ENCODE data around the gene TAAR8.
"Not testable (repeated sequence)": the region's sequence is repeated elsewhere in the genome, so short reads cannot be mapped to it uniquely, and the experiment has no call there.

TAAR8 gene, protein sequence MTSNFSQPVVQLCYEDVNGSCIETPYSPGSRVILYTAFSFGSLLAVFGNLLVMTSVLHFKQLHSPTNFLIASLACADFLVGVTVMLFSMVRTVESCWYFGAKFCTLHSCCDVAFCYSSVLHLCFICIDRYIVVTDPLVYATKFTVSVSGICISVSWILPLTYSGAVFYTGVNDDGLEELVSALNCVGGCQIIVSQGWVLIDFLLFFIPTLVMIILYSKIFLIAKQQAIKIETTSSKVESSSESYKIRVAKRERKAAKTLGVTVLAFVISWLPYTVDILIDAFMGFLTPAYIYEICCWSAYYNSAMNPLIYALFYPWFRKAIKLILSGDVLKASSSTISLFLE
- 0 reads per million in 2 experiments for total RNA-seq

DNA sequence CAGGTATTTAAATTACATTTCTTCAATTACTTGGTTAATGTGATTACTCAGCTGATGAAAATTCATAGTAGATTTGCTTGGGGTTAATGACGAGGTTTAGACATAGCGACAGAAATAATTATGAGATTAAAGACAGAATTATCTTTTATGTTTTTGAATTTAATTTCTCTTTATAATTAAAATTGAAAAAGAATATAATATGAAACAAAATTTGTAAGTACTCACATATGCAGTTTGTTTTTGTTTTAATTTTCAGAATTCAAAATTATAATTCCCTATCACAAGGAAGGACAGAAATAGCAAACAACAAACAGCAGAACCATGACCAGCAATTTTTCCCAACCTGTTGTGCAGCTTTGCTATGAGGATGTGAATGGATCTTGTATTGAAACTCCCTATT lies at the start of gene TAAR8:
Gene TAAR8 (plus strand): TSS at position 301 of the 400 bp plus-strand sequence. CDS start 21 bp downstream, at position 322.
- DNase-seq (ENCODE audit: low read depth): no peak

DNA sequence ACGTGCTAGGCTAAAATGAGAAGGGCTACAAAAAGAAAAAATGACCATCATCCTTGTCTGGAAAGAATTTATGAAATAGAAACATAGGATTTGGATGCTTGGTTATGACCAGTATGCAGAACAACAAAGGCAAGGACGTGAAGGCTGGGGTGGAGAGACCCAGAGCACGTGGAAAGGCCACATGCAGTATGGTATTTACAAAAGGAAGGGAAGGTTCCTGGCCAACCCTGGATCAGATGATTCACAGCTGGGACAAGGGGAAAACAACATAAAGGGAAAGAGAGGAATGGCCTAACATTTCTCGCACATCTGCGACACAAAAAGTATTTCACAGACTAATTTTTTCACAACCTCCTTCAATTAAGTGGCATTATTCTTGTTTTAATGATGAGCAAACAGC lies 47.7 kb upstream of the TAAR8 start:
- DNase-seq (ENCODE audit: low read depth): no peak

DNA sequence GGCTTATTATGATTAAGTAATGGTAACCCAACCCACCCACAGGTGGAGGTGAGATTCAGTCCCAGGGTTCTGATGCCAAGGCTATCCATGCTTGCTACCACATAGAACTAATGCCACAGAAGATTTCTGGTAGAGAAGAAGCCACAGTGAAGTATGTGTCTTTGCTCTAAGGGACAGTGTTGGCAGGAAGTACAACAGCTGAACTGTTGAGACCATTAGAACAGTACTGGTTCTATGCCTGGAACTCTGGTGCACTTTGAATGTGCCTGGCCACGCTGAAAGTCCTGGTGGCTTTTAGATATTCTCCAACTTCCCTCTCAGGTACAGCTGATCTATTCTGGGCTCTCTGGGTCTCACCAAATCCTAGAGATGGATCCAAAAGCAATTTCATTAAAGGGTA lies 47.3 kb upstream of the TAAR8 start:
- DNase-seq (ENCODE audit: low read depth): no peak

DNA sequence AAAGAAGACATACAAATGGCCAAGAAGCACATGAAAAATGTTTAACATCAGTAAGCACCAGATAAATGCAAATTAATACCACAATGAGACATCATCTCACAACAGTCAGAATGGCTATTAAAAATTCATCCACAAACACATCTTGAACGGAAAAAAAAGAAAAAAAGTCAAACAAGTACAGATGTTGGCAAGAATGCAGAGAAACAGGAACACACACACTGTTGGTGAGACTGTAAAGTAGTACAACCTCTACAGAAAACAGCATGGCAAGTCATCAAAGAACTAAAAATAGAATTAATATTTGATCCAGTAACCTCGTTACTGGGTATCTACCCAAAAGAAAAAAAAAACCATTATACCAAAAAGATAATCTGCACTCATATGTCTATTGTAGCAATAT lies 46.0 kb upstream of the TAAR8 start:
- no peak for DNase-seq (ENCODE audit: low read depth)

DNA sequence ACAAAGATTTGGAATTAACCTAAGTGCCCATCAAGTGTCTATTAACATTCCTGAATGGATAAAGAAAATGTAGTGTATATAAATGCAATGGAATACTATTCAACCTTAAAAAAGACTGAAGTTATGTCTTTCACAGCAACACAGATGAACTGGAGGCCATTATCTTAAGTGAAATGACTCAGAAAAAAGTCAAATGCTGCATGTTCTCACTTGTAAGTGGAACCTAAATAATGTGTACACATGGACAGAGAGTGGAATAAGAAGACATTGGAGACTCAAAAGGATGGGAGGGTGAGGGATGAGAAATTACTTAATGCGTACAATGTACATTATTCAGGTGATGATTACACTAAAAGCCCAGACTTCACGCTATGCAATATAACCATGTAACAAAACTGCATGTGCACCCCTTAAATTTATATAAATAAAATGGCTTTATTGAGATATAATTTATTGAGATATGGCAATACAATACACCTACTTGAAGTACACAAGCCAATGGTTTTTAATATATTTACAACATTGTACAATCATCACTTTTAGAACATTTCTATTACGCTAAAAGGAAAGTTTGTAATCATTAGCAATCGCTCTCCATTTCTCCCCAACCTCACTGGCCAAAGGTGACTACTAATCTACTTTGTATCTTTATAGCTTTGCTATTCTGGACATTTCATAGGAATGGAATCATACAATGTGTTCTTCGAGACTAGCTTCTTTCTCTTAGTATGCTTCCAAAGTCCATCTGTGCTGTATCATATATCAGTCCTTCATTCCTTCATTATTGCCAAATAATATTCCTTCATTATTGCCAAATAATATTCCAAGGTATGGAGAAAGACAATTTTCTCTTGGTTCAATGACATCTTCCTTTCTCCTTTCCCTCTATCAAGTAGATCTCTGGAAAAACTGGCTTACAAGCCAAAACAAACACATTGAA lies 45.3 kb upstream of the TAAR8 start:
- DNase-seq (ENCODE audit: low read depth): no peak

DNA sequence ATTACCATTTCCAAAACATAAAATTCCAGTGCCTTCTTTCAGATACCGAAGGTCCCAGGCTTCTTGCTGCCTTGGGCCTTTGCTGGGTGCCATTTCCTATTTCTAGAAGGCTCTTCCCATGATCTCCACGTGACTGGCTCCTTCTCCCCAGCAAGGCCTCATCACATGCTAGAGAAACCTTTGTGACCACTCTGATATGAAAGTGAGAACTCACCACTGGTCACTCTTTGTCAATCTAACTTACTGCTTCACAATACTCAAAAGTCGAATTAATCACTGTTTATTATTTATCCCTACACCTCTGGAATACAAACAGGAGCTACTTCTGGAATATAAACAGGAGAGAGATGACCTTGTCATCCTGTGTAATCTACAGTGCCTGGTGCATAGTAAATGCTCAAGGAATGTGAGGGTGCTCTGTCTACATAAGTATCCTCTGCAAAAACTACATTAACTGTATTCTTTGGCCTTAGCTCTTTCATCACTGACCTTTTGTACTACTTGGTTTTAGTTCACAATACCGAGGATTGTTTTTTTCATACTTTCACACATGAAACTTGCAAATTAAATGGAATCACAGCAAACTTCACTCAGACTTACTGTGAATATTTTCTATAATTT lies 41.2 kb upstream of the TAAR8 start:
- DNase-seq (ENCODE audit: low read depth): no peak

DNA sequence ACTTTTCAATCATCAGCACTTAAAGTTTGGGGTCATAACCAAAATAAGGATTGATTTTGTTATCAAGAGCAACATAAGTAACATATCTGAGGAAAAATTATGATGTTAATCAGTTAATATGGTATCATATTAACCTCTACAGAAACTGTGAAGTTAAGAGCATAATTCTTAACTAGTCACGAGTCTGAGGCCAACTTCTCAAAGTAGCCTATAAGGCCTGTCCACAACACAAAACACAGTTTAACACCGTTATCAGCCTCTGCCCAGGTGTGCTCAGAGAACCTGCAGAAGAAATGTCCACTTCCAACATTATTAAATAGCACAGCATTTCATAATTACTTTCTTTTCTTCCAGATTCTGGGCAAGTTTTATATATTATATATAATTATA lies 40.6 kb upstream of the TAAR8 start:
- no peak for DNase-seq (ENCODE audit: low read depth)

DNA sequence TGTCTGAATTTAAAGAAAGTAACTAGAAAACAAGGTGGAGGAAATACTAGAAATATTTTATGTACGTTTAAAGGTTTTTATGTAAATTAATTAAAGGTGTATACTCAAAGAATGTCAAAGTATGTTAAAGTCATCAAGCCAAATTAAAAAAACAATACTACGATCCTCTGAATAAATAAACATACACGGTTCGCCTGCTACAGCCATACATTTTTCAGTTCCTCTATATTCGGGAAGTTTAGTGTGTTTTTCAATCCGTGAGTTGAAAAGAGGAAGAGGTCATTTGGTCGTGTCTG lies 40.2 kb upstream of the TAAR8 start:
- no peak for DNase-seq (ENCODE audit: low read depth)

DNA sequence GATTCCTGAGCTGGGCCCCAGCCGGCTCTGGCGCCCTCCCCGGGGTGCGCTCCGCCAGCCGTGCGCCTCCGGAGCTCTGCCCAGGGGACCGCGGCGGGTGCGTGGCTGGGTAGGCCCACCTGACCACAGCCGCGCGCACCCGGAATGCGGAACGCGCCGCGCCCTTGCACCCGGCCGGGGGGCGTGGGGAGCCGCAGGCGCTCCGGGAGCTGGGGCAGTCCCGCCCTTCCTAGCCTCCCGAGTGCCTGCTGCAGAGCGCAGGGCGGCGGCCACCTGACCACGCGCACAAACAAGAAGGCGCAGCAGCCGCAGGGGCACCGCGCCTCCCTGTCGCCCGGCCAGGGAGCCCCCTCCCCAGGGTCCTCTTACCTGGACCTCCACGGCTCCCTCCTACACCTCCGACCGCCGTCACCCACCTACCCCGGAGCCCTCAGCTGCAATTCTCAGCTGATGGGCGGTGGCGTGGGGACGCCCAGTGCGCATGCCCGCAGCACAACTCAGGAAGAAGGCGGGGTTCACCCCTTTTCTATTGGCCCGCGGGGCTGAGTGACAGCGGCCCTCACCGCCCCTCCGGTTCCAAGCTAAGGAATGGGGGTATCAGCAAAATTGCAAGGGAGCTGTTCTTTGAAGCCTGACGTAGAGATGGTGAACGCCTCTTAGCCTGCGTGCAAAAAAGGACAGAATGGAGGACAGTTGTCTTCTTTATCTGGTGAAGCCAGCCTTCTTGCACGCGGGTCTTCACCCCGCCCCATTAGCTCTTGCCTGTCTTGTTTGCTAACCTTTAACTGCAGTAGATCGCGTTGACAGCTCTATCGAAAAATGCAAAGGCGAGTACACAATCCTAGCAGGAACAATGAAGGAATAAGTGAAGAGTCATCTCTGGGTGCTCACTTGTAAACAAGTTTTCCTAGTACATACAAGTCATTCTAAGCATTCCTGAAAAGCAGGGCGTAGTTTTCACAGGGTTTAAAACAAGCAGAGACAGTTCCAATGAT lies 39.5 kb upstream of the TAAR8 start, which contains the start of gene STX7:
Gene STX7 (minus strand): TSS at position 479 of the 995 bp plus-strand sequence. CDS start 9,586 bp downstream, outside the sequence.
- peak; percentile 77 for DNase-seq (ENCODE audit: low read depth)

DNA sequence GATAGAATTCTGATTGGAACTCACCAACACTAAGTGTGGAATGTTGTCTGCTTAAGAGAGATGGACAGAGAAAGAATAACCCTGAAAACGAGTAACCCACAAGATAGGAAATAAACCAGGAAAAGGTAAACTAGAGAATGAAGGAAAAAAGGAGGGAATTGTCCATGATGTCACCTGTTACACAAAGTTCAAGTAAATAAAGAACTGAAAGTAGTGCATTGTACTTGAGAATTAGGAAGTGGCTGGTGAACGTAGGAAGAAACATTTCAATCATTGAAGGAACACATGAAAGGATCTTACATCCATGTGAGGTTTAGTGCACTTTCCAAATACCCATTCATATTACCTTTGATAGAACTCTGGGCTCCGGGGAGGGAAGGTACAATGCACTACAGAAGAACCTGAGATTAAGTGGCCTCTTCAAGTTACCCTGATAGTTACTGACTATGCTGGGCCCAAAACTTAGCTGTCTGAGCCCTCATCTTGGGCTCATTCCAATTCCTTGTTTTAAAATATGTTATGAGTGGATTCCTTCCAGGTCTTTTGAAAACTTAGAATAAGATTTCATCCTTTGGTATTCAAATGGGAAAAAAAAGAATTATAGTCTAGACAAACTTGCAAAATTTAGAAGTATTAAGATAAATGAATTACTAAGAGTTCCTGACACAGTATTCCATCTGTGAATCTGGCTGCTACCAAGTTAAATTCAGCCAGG lies 38.5 kb upstream of the TAAR8 start:
- no peak for DNase-seq (ENCODE audit: low read depth)

DNA sequence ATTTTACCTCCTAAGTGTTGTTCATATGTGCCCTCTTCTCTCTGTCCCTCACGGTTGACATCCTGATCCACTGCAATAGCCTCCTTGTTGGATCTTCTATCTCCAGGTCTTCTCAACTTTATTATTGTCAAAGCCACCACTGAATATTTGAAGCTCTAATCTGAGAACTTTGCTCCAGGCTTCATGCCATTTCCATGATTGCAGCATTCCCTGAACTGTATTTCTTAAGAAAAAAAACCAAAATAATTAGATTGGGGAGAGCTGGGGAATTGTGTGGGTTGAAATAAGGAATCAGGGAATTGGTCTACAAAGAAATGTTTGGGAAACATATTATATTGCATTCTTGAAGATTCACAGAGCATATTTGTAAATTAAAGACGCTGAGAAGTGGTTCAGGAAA lies 37.1 kb upstream of the TAAR8 start:
- DNase-seq (ENCODE audit: low read depth): no peak

DNA sequence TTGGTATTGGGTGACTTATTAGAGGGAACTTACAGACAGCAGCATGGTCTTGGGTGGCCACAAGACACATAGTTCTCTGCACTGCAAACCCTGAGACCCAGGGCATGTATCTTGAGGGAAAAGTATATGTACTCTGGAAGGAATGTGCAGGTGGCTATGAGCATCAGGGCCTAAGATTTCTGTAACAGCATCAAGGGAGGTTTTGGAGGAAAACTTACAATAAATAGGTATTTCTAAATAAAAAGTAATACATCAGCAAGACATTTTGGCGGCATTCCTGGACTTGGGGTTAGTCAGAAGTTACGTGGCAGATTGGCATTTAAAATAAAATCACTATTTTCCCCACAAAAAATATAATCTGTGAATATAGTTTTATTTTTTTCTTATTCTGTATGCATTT lies 31.5 kb upstream of the TAAR8 start:
- no peak for DNase-seq (ENCODE audit: low read depth)

DNA sequence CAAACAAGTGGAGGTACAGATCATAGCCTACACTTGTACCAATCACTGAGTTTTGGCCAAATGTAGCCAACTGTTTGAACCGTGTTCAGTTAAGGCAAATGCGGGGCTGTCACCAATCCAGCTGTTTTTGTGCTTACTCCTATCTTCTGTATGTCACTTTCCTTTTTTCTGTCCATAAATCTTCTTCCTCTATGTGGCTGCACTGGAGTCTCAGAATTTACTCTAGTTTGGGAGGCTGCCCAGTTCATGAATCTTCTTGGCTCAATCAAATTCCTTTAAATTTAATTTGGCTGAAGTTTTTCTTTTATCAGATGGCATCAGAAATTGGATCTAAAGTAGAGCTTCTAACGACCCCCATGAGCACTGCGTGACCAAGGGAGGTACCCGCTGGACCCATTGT lies 27.8 kb upstream of the TAAR8 start:
- DNase-seq (ENCODE audit: low read depth): no peak

DNA sequence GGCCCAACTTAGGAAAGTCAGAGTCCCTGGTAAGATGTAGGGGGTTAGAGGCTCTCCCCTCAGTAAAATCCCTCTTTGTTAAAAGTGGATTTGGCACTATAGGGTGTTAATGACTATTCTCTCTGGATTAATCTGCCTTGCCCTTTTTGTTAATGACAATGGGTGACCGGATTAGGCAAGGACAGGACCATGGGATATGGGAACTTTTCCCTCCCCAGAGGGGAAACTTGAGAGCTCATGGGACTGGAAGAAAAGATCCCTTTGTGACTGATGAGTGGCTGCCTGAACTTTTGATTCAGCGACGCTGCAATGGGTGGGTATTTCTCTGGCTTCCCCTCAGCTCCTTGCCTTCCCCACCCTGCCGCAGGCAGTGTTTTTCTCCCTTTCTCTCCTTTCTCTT lies 26.6 kb upstream of the TAAR8 start:
- DNase-seq (ENCODE audit: low read depth): no peak

DNA sequence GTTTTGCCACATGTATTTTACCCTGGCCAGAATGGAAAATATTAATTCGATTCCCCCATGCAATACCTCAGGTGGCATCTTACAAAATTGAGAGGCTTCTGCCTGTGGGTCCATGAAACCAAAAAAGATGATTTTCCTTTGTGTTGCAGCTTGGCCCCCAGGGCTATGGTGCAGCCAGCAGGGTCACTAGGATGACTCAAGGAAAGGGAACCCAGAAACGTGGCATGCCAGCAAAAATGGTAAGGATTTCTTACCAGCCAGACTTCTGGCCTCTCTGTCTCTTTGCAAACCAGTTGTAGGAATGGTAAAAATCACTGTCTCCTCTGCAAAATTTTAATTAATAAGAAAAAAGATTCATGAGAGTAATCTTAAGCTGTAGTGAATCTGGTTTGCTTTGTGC lies 26.0 kb upstream of the TAAR8 start:
- no peak for DNase-seq (ENCODE audit: low read depth)

DNA sequence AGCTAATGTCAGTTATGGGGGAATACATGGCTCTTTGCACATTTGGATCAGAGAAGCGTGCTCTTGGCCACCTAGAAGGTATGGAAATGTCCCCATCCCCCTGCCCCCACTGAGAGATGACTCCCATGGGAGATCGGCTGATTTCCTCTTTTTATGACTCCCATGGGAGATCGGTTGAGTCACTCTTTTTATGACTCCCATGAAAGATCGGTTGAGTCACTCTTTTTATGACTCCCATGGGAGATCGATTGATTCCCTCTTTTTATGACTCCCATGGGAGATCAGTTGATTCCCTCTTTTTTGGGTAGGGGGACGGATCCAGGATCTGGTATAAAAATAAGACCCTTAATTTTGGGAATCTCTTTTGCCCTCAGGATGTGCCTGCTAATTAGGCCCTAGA lies 24.7 kb upstream of the TAAR8 start:
- no peak for DNase-seq (ENCODE audit: low read depth)

DNA sequence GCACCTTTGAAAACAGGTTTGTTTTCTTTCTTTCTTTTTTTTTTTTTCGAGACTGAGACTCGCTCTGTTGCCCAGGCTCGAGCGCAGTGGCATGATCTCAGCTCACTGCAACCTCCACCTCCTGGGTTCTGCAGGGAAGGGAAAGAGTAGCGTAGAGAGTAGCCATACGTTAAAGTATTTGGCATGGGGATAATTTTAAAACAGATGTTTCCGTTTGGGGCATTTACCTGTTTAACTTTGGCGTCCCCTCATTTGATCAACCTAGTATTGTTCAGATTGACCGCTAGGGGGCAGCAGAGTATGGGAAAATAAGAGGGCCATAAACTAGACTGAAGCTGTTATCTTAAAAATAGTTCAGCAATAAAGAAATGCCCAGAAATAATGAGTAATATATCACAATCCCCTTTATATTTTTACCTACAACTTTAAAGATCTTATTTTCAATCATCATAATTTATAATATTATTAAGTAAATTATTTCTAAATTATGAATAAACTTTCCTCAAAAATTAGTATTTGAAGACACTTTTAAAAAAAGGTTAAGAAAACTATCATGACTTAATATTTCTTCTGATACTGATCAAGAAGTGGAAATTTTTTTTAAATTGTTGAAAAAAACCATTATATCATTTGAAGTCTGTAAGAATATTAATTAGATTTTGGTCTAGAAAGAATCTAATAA lies 22.0 kb upstream of the TAAR8 start:
- DNase-seq (ENCODE audit: low read depth): peak; percentile 37

DNA sequence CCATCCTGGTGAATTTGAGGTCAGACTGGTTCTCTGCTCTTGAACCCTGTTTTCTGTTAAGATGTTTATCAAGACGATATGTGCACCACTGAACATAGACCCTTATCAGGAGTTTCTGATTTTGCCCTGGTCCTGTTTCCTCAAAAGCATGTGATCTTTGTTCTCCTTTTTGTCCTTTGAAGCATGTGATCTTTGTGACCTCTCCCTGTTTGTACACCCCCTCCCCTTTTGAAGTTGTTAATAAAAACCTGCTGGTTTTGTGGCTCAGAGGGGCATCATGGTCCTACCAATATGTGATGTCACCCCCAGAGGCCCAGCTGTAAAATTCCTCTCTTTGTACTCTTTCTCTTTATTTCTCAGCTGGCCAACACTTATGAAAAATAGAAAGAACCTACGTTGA lies 17.9 kb upstream of the TAAR8 start:
- not testable (repeated sequence) for DNase-seq (ENCODE audit: low read depth)

DNA sequence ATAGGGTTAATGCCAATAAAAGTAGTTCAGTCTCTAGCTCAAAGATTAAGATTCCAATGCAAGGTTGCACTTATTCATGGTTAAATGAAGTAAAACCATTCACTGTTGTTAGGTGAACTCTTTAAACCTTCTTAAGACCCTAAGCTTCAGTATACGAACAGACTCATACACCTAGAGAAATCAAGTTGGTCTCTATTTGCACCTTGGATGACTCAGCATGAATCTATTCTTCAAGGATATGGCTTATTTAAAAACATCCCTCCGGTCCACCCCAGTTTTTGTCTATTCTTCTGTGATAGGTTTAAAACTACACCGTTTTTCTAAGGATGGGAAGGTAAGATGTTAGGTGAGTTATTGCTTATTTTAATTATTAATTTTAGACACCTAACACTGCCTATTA lies 15.3 kb upstream of the TAAR8 start:
- no peak for DNase-seq (ENCODE audit: low read depth)

DNA sequence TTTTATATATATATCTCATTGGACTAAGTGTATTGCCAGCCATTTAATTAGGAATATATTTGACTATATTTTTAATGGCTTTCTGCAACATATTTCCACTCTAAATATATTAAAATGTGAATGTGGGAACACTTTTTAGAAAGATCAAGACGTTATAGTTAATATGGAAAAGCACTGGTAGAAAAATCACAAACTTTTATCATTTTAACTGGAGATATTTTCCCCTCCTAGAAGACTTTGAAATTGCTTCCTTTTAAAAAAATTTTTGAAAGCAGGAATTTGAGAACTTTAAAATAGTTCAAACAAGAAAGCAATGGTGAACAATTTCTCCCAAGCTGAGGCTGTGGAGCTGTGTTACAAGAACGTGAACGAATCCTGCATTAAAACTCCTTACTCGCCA lies 14.5 kb upstream of the TAAR8 start, which contains the start of gene TAAR9:
Gene TAAR9 (plus strand): TSS at position 301 of the 400 bp plus-strand sequence. CDS start 13 bp downstream, at position 314.
- no peak for DNase-seq (ENCODE audit: low read depth)
